ENCODE measurements around the gene GIT2.

Gene GIT2

DNA sequence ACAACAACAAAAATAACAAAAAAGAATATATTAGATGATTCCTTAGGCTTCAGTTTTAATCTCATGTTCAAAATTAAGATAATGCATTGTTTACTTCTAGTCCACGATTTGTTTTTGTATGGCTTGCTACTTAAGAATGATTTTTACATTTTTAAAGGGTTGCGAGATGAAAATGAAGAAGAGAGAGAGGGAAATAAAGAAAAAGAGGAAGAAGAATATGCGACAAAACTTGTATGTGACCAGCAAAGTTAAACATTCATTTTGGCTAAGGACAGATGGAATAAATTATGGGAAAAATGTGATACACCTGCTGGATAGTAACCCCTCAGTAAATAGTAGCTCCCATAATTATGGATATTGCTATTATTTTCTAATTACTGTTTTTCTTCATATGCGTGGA, 1.2 kb upstream of the GIT2 start:
- H3K4me3 ChIP-seq (ENCODE audit: insufficient read depth, low read depth, low read length, poor library complexity, severe bottlenecking), result no peak overlapping the region
- H3K9me3 ChIP-seq (ENCODE audit: control insufficient read depth, low read length), result no peaks in the 10 kb centered on the region
- H3K27ac ChIP-seq (ENCODE audit: insufficient read depth, low read length, poor library complexity, severe bottlenecking), result no peak overlapping the region
- DNase-seq, result no peak
- H3K36me3 ChIP-seq (ENCODE audit: control insufficient read depth, insufficient read depth, low read length), result no peaks in the 10 kb centered on the region
- no peaks in the 10 kb centered on the region for H3K27me3 ChIP-seq (replicated peaks; ENCODE audit: control insufficient read depth, insufficient read depth, low read length, poor library complexity, severe bottlenecking)
- H3K4me1 ChIP-seq (ENCODE audit: control insufficient read depth, insufficient read depth, low read length, poor library complexity, severe bottlenecking), result peaks cover 5% of the 10 kb centered on the region

DNA sequence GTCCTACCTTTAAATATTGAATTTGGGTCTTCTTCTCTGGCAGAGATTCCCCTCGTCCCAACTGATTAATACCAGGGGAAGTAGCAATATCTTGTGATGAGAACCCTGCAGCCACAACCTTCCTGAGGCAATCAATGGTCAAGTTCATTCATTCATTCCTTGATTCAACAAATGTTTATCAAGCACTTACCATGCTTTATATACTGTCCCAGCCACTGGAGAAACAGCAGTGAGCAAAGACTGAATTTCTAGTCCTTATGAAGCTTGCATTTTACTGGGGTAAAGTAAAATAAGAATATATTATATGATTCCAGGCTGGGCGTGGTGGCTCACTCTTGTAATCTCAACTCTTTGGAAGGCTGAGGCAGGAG, 300 bp upstream of the GIT2 start:
- H3K36me3 ChIP-seq (ENCODE audit: control insufficient read depth, insufficient read depth, low read length), result peaks cover 3% of the 10 kb centered on the region
- H3K9me3 ChIP-seq (ENCODE audit: control insufficient read depth, low read length), result no peaks in the 10 kb centered on the region
- H3K4me3 ChIP-seq (ENCODE audit: insufficient read depth, low read depth, low read length, poor library complexity, severe bottlenecking), result peak overlapping the region; percentile 98
- DNase-seq, result no peak
- peaks cover 9% of the 10 kb centered on the region for H3K4me1 ChIP-seq (ENCODE audit: control insufficient read depth, insufficient read depth, low read length, poor library complexity, severe bottlenecking)
- H3K27me3 ChIP-seq (replicated peaks; ENCODE audit: control insufficient read depth, insufficient read depth, low read length, poor library complexity, severe bottlenecking), result no peaks in the 10 kb centered on the region
- H3K27ac ChIP-seq (ENCODE audit: insufficient read depth, low read length, poor library complexity, severe bottlenecking), result peak overlapping the region; percentile 88

DNA sequence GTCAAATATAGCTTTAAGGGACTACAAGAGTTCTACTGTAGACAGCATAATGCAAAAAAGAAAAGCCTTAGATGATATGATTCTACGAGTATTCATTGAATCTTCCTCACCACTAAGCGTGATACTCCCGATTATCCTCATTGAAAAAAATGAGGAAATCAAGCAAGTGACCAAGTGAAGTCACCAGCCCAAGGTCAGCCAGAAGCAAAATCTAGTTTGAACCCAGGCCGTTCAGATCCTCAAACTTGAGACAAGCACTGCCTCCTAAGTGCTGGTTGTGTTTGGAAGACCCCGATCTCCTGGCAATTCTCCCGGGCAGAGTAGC, 845 bp downstream of the GIT2 start:
- peak overlapping the region; percentile 98 for H3K4me3 ChIP-seq (ENCODE audit: insufficient read depth, low read depth, low read length, poor library complexity, severe bottlenecking)
- DNase-seq, result no peak
- peaks cover 9% of the 10 kb centered on the region for H3K4me1 ChIP-seq (ENCODE audit: control insufficient read depth, insufficient read depth, low read length, poor library complexity, severe bottlenecking)

DNA sequence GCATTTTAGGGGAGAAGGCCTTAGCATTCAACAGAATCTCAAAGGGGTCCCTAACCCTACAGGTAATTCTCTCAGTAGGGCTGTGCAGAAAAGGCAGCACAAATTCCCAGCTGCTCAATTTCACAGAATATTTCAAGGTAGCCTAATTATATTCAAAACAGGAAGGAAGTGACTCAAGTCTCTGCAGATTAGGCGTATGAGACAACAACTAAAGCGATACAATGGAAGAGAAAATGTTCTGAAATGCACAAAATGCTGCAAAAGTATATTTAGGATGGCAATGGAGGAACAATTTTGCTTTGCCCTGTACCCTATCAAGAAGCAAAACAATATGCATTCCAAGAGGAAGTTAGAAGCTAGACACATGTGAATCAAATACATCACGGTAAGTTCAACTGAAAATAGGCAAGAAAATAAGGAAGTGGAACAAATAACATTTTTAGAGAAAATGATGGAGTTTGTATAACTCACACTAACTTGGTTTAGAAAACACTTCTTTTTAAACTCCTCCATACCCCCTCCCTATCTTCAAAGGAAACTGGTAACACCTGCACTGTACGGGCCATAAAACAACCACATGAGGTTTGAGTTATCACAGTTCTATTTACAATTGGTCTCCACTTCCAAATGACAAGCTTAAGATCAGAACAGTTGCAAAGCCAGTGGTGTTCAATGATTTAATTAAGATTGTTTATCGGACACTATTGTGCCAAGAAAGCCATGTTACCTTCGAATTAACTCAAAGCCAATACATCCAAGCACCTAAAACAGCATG, 1.6 kb downstream of the GIT2 start:
- H3K4me3 ChIP-seq (ENCODE audit: insufficient read depth, low read depth, low read length, poor library complexity, severe bottlenecking), result peak overlapping the region; percentile 98
- H3K27me3 ChIP-seq (replicated peaks; ENCODE audit: control insufficient read depth, insufficient read depth, low read length, poor library complexity, severe bottlenecking), result no peaks in the 10 kb centered on the region
- no peak for DNase-seq
- H3K9me3 ChIP-seq (ENCODE audit: control insufficient read depth, low read length), result no peaks in the 10 kb centered on the region
- peaks cover 9% of the 10 kb centered on the region for H3K4me1 ChIP-seq (ENCODE audit: control insufficient read depth, insufficient read depth, low read length, poor library complexity, severe bottlenecking)
- peaks cover 20% of the 10 kb centered on the region for H3K36me3 ChIP-seq (ENCODE audit: control insufficient read depth, insufficient read depth, low read length)
- H3K27ac ChIP-seq (ENCODE audit: insufficient read depth, low read length, poor library complexity, severe bottlenecking), result peak overlapping the region; percentile 88

More for the DNA sequence above, 845 bp downstream of the GIT2 start:
- peaks cover 13% of the 10 kb centered on the region for H3K36me3 ChIP-seq (ENCODE audit: control insufficient read depth, insufficient read depth, low read length)
- H3K27me3 ChIP-seq (replicated peaks; ENCODE audit: control insufficient read depth, insufficient read depth, low read length, poor library complexity, severe bottlenecking), result no peaks in the 10 kb centered on the region
- no peaks in the 10 kb centered on the region for H3K9me3 ChIP-seq (ENCODE audit: control insufficient read depth, low read length)
- H3K27ac ChIP-seq (ENCODE audit: insufficient read depth, low read length, poor library complexity, severe bottlenecking), result peak overlapping the region; percentile 88

DNA sequence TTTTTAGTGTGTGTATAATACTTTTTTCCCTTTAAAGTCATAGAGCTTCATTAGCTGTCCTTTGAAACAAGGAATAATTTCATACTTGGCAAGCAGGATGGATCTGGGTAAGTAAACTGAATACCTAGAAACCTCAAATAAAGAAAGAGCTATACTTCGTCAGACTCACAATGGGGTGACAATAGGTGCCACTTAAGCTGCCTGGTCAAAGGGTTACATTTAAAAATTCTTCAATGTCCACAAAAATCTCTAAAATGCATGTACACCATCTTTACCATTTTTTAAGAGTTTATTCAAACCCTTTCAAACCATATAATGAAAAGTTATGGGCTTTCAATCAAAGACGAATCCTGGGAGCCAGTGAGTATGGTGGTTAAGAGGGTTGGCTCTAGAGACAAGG, 3.1 kb downstream of the GIT2 start:
- peaks cover 9% of the 10 kb centered on the region for H3K4me1 ChIP-seq (ENCODE audit: control insufficient read depth, insufficient read depth, low read length, poor library complexity, severe bottlenecking)
- no peaks in the 10 kb centered on the region for H3K27me3 ChIP-seq (replicated peaks; ENCODE audit: control insufficient read depth, insufficient read depth, low read length, poor library complexity, severe bottlenecking)
- no peaks in the 10 kb centered on the region for H3K9me3 ChIP-seq (ENCODE audit: control insufficient read depth, low read length)
- H3K27ac ChIP-seq (ENCODE audit: insufficient read depth, low read length, poor library complexity, severe bottlenecking), result peak overlapping the region; percentile 20
- DNase-seq, result no peak
- H3K36me3 ChIP-seq (ENCODE audit: control insufficient read depth, insufficient read depth, low read length), result peaks cover 28% of the 10 kb centered on the region
- H3K4me3 ChIP-seq (ENCODE audit: insufficient read depth, low read depth, low read length, poor library complexity, severe bottlenecking), result no peak overlapping the region

DNA sequence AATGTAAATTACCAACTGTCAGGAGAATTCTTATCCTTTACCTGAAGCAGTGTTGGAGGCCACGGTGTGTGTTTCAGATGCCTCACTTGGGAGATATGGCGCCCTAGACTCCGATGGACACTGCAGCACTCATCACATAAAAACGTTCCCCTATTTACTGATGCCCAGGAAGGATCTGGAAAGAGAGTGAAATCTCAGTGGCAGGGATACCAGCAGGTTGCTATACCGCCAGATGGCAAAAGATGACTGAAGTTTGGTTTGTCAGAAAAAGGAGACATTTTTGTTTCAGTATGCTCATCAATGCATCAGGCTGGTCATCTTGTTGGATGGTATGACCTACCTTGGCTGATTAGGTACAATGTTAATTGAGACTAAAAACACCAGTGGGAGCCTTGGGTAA, 4.6 kb downstream of the GIT2 start:
- peaks cover 34% of the 10 kb centered on the region for H3K36me3 ChIP-seq (ENCODE audit: control insufficient read depth, insufficient read depth, low read length)
- no peaks in the 10 kb centered on the region for H3K27me3 ChIP-seq (replicated peaks; ENCODE audit: control insufficient read depth, insufficient read depth, low read length, poor library complexity, severe bottlenecking)
- no peaks in the 10 kb centered on the region for H3K9me3 ChIP-seq (ENCODE audit: control insufficient read depth, low read length)
- H3K4me3 ChIP-seq (ENCODE audit: insufficient read depth, low read depth, low read length, poor library complexity, severe bottlenecking), result no peak overlapping the region
- DNase-seq, result no peak
- H3K4me1 ChIP-seq (ENCODE audit: control insufficient read depth, insufficient read depth, low read length, poor library complexity, severe bottlenecking), result peaks cover 9% of the 10 kb centered on the region
- H3K27ac ChIP-seq (ENCODE audit: insufficient read depth, low read length, poor library complexity, severe bottlenecking), result no peak overlapping the region

DNA sequence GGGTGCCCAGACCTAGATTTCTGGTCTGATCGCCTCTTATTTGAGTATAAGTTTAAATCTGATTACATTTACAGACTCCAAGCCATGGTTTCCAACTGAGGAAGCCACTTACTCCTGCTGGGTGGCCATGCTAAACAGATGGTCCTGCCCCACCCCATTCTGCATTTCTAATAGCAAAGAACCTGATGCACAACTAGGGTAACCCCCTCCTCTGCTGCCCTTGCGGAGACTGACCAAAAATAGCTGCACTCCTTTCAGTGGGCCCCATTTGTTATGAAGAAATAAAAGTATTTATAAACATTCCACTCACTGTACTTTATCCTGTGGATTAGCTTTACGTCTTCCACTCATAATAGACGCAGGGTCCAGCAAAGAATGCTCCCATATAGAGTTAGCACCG, 6.8 kb downstream of the GIT2 start:
- peaks cover 6% of the 10 kb centered on the region for H3K4me1 ChIP-seq (ENCODE audit: control insufficient read depth, insufficient read depth, low read length, poor library complexity, severe bottlenecking)
- no peaks in the 10 kb centered on the region for H3K27me3 ChIP-seq (replicated peaks; ENCODE audit: control insufficient read depth, insufficient read depth, low read length, poor library complexity, severe bottlenecking)
- H3K27ac ChIP-seq (ENCODE audit: insufficient read depth, low read length, poor library complexity, severe bottlenecking), result no peak overlapping the region
- no peak overlapping the region for H3K4me3 ChIP-seq (ENCODE audit: insufficient read depth, low read depth, low read length, poor library complexity, severe bottlenecking)
- no peaks in the 10 kb centered on the region for H3K9me3 ChIP-seq (ENCODE audit: control insufficient read depth, low read length)
- DNase-seq, result no peak
- H3K36me3 ChIP-seq (ENCODE audit: control insufficient read depth, insufficient read depth, low read length), result peaks cover 50% of the 10 kb centered on the region

DNA sequence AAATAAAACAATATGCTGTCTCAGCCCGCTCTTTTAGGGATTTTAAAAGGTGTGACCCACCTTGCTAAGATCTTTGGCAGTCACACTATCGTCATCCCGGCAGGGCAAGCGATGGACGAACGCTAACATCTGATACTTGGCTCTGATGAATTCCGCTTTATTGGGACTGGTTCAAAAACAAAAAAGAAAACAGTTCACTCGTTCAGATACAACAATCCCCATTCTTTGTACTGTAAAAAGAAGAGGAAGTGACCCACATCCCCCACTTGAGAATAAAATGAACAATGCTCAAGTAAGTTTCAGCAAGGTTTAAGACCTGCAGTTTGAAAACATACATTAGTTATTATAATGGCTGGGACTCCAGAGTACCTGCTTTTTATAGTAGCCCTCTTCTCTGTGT, 7.3 kb downstream of the GIT2 start:
- Histone ChIP-seq H3K36me3 (ENCODE audit: control insufficient read depth, insufficient read depth, low read length) (peaks cover 51% of the 10 kb centered on the region), H3K9me3 (ENCODE audit: control insufficient read depth, low read length) (no peaks in the 10 kb centered on the region), H3K27me3 (replicated peaks; ENCODE audit: control insufficient read depth, insufficient read depth, low read length, poor library complexity, severe bottlenecking) (no peaks in the 10 kb centered on the region), H3K27ac (ENCODE audit: insufficient read depth, low read length, poor library complexity, severe bottlenecking) (no peak overlapping the region), H3K4me3 (ENCODE audit: insufficient read depth, low read depth, low read length, poor library complexity, severe bottlenecking) (no peak overlapping the region), H3K4me1 (ENCODE audit: control insufficient read depth, insufficient read depth, low read length, poor library complexity, severe bottlenecking) (peaks cover 6% of the 10 kb centered on the region)
- DNase-seq, result no peak

DNA sequence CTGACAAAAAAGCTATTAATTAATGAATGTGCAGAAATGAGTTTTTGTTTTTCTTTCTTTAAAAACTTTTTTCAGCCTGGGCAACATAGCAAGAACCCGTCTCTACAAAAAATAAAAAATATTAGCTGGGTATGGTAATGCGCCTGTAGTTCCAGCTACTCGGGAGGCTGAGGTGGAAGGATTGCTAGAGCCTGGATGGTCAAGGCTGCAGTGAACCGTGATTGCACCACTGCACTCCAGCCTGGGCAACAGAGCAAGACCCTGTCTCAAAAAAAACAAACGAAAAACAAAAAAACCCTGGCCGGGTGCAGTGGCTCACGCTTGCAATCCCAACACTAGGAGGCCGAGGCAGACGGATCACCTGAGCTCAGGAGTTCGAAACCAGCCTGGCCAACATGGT, 7.9 kb downstream of the GIT2 start:
- H3K36me3 ChIP-seq (ENCODE audit: control insufficient read depth, insufficient read depth, low read length), result peaks cover 57% of the 10 kb centered on the region
- H3K27me3 ChIP-seq (replicated peaks; ENCODE audit: control insufficient read depth, insufficient read depth, low read length, poor library complexity, severe bottlenecking), result no peaks in the 10 kb centered on the region
- H3K27ac ChIP-seq (ENCODE audit: insufficient read depth, low read length, poor library complexity, severe bottlenecking), result no peak overlapping the region

DNA sequence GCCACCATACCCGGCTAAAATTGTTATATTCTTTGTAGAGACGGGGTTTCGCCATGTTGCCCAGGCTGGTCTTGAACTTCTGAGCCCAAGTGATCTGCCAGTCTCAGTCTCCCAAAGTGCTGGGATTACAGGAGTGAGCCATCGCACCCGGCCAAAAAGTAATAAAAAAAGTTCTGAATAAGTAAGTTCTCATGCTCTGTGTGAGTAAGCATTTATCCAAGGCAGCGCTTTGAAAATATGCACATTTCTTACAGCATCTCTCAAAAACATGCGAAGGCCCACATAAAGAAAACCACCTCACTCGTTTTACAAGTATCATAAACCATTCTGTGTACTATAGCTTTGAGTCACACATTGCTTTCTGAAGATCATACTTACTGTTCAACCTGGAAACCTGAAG, 8.6 kb downstream of the GIT2 start:
- no peaks in the 10 kb centered on the region for H3K9me3 ChIP-seq (ENCODE audit: control insufficient read depth, low read length)
- H3K4me1 ChIP-seq (ENCODE audit: control insufficient read depth, insufficient read depth, low read length, poor library complexity, severe bottlenecking), result peaks cover 6% of the 10 kb centered on the region
- DNase-seq, result no peak
- H3K27me3 ChIP-seq (replicated peaks; ENCODE audit: control insufficient read depth, insufficient read depth, low read length, poor library complexity, severe bottlenecking), result no peaks in the 10 kb centered on the region
- no peak overlapping the region for H3K27ac ChIP-seq (ENCODE audit: insufficient read depth, low read length, poor library complexity, severe bottlenecking)
- H3K4me3 ChIP-seq (ENCODE audit: insufficient read depth, low read depth, low read length, poor library complexity, severe bottlenecking), result no peak overlapping the region
- peaks cover 64% of the 10 kb centered on the region for H3K36me3 ChIP-seq (ENCODE audit: control insufficient read depth, insufficient read depth, low read length)

More for the DNA sequence above, 7.9 kb downstream of the GIT2 start:
- peaks cover 6% of the 10 kb centered on the region for H3K4me1 ChIP-seq (ENCODE audit: control insufficient read depth, insufficient read depth, low read length, poor library complexity, severe bottlenecking)
- no peak overlapping the region for H3K4me3 ChIP-seq (ENCODE audit: insufficient read depth, low read depth, low read length, poor library complexity, severe bottlenecking)
- no peaks in the 10 kb centered on the region for H3K9me3 ChIP-seq (ENCODE audit: control insufficient read depth, low read length)
- DNase-seq, result no peak

Data from effector memory CD4-positive, alpha-beta T cell (primary cell).